Thymus (tissue), 11 donors: ENCODE results near the gene LRRIQ4. TPM values are rescaled to one million over a fixed set of nuclear protein-coding genes. Genes with fewer than 3 reads are reported as not detected.

Experiments used
- DNase-seq, 9 donors: peaks; one replicate each; pipeline ENCODE4 v3.0.0-alpha.2; 2013; ENCODE audit warnings: low spot score in 9 of 9, low read depth in 6 of 9, missing footprints in 1 of 9
- H3K27ac ChIP-seq, 2 donors: one replicate each; pipeline ENCODE4 v1.5.1; 2013; ENCODE audit warnings: control low read depth in 1 of 2, low read depth in 1 of 2, low read length in 1 of 2, mild to moderate bottlenecking in 1 of 2, moderate library complexity in 1 of 2
- H3K27me3 ChIP-seq, 2 donors: one replicate each; pipeline ENCODE4 v1.5.1; 2013; ENCODE audit warnings: low read length in 1 of 2; ENCODE audit not compliant: control insufficient read depth in 2 of 2, insufficient read depth in 1 of 2
- H3K36me3 ChIP-seq, 2 donors: one replicate each; pipeline ENCODE4 v1.5.1; 2013; ENCODE audit warnings: low read length in 1 of 2, mild to moderate bottlenecking in 1 of 2, moderate library complexity in 1 of 2; ENCODE audit not compliant: control insufficient read depth in 2 of 2, insufficient read depth in 2 of 2
- H3K4me1 ChIP-seq, 2 donors: one replicate each; pipeline ENCODE4 v1.5.1; 2013; ENCODE audit warnings: low read length in 2 of 2; ENCODE audit not compliant: control insufficient read depth in 2 of 2, insufficient read depth in 2 of 2
- H3K4me3 ChIP-seq, 2 donors: one replicate each; pipeline ENCODE4 v1.5.1; 2013; ENCODE audit warnings: low read length in 2 of 2, control low read depth in 1 of 2, mild to moderate bottlenecking in 1 of 2
- H3K9me3 ChIP-seq, 2 donors: one replicate each; pipeline ENCODE4 v1.5.1; 2013; ENCODE audit warnings: low read length in 1 of 2, mild to moderate bottlenecking in 1 of 2; ENCODE audit not compliant: control insufficient read depth in 2 of 2, insufficient read depth in 1 of 2
- WGBS: extraction: QIAGEN DNeasy Blood & Tissue Kit; methylation state at CpG from one replicate; pipeline ENCODE4 v1.1.7; 2013; 5-methylcytosine and 5-hydroxymethylcytosine counted together
- polyA plus RNA-seq: library from polyadenylated mRNA; stranded (reverse); fragments of 200-250 nt; gene quantifications from one replicate; pipeline ENCODE4 v1.2.3, GENCODE V29; 2013
- total RNA-seq: library from RNA; stranded (reverse); fragments of 120-200 nt; gene quantifications from one replicate; pipeline ENCODE4 v1.2.4, GENCODE V29; 2013
- donor health status: healthy.

Gene LRRIQ4
- total and polyA plus RNA-seq, 2 donors, result 0.05 to 0.07 TPM

GRCh38 chr3:169838511-169839030 is 25.9 kb downstream of the LRRIQ4 start:
- no peak for DNase-seq
- 100% methylated on average over 1 of the region's 1 CpG for WGBS
- no peaks in the 10 kb centered on the region for H3K9me3 ChIP-seq
- H3K4me3 ChIP-seq, result no peak overlapping the region
- H3K27me3 ChIP-seq, result no peaks in the 10 kb centered on the region
- H3K36me3 ChIP-seq, result no peaks in the 10 kb centered on the region
- H3K4me1 ChIP-seq, result no peaks in the 10 kb centered on the region
- H3K27ac ChIP-seq, result no peak overlapping the region

DNA sequence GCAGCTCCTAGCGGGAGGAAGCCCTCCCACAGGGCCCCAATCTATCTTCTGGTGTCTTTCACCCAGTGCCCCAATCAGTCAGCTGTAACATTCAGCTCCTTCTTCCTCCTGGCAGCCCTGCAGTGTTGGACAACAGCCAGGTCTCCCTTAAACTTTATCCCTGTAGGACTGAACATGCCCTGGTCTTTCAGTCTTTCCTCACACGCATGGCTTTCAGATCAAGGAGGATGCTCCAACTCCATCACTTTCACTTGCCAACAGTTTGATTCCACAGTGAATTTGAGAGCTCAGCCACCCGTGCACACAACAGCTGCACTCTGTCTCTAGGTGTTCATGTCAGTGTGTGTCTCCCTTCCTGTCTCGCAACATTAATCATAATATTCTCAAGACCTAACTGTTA is 28.5 kb downstream of the LRRIQ4 start:
- no peaks in the 10 kb centered on the region for H3K27me3 ChIP-seq
- no peaks in the 10 kb centered on the region for H3K36me3 ChIP-seq
- WGBS, result 87% methylated on average over 4 of the region's 4 CpGs
- DNase-seq, result no peak
- H3K9me3 ChIP-seq, result no peaks in the 10 kb centered on the region
- H3K4me3 ChIP-seq, result no peak overlapping the region
- no peaks in the 10 kb centered on the region for H3K4me1 ChIP-seq
- H3K27ac ChIP-seq, result no peak overlapping the region

- WGBS, result 53% methylated on average over 3 of the region's 3 CpGs
- Histone ChIP-seq H3K27me3 (no peaks in the 10 kb centered on the region), H3K4me1 (no peaks in the 10 kb centered on the region), H3K9me3 (no peaks in the 10 kb centered on the region), H3K4me3 (no peak overlapping the region), H3K27ac (no peak overlapping the region), H3K36me3 (no peaks in the 10 kb centered on the region)
- no peak for DNase-seq
These were observed 30.3 kb downstream of the LRRIQ4 start for GRCh38 chr3:169842960-169843359.

DNA sequence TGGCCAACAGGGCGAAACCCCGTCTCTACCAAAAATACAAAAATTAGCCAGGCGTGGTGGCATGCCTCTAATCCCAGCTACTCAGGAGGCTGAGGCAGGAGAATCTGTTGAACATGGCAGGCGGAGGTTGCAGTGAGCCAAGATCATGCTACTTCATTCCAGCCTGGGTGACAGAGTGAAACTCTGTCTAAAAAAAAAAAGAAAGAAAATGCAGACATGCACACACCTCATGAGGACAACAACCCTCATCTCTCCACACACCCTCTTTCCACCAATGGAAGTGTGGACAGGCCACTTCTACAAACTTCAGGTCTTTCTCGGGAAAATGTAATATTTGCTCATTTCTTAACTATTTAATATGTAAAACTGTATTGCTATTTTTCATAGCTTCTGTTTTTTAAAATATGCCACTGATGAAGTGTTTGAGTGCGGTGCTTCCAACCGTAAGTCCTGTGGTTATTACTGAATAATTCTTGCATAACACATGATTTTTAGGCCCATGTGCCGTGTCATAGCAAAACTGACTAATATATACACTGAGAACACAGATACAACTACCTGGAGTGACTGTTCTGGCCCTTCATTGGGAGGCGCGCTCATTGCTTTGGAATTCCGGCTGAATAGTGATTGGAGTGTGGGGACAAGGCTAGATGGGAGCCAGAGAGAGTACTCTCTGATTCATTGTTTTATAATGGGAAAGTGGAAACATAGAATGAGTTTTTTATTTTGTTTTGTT is 34.0 kb downstream of the LRRIQ4 start:
- Histone ChIP-seq H3K4me3 (no peak overlapping the region), H3K9me3 (no peaks in the 10 kb centered on the region), H3K36me3 (no peaks in the 10 kb centered on the region), H3K27ac (no peak overlapping the region), H3K27me3 (no peaks in the 10 kb centered on the region), H3K4me1 (no peaks in the 10 kb centered on the region)
- WGBS, result 98% methylated on average over 11 of the region's 11 CpGs
- DNase-seq, result no peak

DNA sequence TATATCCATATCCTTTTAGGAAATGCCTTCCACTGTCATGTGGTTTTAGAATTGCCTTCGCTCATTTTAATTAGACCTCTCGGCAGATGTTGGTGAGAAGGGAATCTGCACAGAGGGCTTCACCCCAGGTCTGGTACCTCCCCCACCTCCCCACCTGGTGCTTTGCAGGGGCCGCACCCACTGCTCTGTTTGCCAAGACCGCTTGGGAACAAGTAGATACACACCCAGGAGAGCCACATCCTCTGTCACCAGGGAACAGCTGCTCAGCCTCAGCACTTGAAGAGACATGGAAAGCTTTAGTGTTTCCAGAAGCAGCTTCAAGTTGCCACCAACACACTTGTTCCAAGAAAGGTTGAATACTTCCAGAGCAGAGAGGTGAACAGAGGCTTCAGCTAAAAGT is 35.2 kb downstream of the LRRIQ4 start:
- no peaks in the 10 kb centered on the region for H3K36me3 ChIP-seq
- no peaks in the 10 kb centered on the region for H3K4me1 ChIP-seq
- H3K9me3 ChIP-seq, result no peaks in the 10 kb centered on the region
- no peaks in the 10 kb centered on the region for H3K27me3 ChIP-seq
- no peak overlapping the region for H3K27ac ChIP-seq
- 72% methylated on average over 4 of the region's 4 CpGs for WGBS
- H3K4me3 ChIP-seq, result no peak overlapping the region
- DNase-seq, result no peak

DNA sequence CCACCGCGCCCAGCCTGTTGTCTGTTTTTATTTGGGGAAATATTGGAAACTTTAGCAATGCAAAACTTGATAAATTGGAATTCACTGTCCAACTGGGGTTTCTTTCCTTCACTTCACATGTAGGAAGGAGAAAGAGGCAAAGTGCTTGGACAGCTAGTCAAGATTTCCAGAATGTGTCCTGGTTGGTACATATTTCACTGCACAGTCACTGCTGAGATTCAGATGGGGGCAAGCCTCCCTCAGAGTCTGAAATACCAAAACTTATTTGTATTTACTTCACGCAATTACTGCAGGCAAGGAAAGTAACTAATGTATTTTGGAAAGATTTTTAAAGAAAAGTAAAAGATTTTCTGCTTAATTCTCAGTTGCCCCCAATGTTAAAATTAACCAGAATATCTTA is 36.1 kb downstream of the LRRIQ4 start:
- H3K27me3 ChIP-seq, result peaks cover 0 to under 1% of the 10 kb centered on the region in 2 donors
- no peak overlapping the region for H3K4me3 ChIP-seq
- H3K27ac ChIP-seq, result no peak overlapping the region
- no peaks in the 10 kb centered on the region for H3K9me3 ChIP-seq
- no peaks in the 10 kb centered on the region for H3K36me3 ChIP-seq
- no peaks in the 10 kb centered on the region for H3K4me1 ChIP-seq
- DNase-seq, result no peak
- WGBS, result over 99% methylated on average over 3 of the region's 3 CpGs

DNA sequence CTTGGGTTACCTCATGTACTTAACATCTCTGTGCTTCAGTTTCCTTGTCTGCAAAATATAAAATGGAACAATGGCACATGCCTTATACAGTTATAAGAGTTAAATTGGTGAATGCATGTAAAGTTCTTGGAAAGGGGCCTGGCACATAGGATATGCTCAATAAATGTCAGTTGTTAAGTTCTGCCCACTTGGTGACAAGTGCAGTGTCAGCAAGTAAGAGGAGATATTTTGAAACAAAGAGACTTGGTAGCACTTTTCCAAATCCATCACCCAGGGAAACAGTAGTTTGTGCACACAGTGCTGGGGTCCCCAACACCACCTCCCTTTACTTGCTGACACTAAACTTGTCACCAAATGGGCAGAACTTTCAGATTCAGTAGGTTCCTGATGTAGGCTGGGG is 37.9 kb downstream of the LRRIQ4 start:
- Histone ChIP-seq H3K9me3 (no peaks in the 10 kb centered on the region), H3K27me3 (peaks cover 0 to 3% of the 10 kb centered on the region in 2 donors), H3K27ac (no peak overlapping the region), H3K4me3 (no peak overlapping the region), H3K4me1 (no peaks in the 10 kb centered on the region), H3K36me3 (no peaks in the 10 kb centered on the region)
- no peak for DNase-seq

DNA sequence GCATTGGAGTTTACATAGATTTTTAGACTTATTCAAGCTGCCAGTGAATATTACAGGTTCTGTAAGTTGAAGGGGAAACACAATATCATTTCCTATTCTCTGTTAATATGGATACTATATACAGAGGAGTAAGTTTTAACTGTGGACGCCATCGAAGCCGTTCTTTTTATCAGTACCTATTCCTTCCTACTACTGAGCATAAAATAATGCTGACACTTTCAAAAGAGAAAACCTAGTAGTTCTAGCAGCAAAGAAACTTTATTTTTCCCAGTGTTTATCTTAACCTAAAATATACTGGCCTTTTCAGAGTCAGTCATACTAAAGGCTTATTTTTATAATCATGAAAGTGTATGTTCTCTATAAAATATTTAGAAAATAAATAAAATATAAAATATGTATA is 42.8 kb downstream of the LRRIQ4 start:
- no peak overlapping the region for H3K4me3 ChIP-seq
- H3K27me3 ChIP-seq, result peaks cover 0 to 5% of the 10 kb centered on the region in 2 donors
- 97% methylated on average over 3 of the region's 3 CpGs for WGBS
- no peak for DNase-seq
- no peaks in the 10 kb centered on the region for H3K36me3 ChIP-seq
- no peaks in the 10 kb centered on the region for H3K4me1 ChIP-seq
- H3K27ac ChIP-seq, result no peak overlapping the region
- no peaks in the 10 kb centered on the region for H3K9me3 ChIP-seq

GRCh38 chr3:169857811-169858210 is 45.1 kb downstream of the LRRIQ4 start:
- peaks cover 2 to 9% of the 10 kb centered on the region in 2 donors for H3K27me3 ChIP-seq
- no peaks in the 10 kb centered on the region for H3K9me3 ChIP-seq
- no peak overlapping the region for H3K4me3 ChIP-seq
- no peak overlapping the region for H3K27ac ChIP-seq
- no peaks in the 10 kb centered on the region for H3K36me3 ChIP-seq
- 95% methylated on average over 2 of the region's 2 CpGs for WGBS
- no peaks in the 10 kb centered on the region for H3K4me1 ChIP-seq
- no peak for DNase-seq
